ENCODE data around the gene RADIL. TPM values are rescaled to one million over a fixed set of nuclear protein-coding genes. Genes with fewer than 3 reads are reported as not detected.
A peak's percentile ranks its signal among the peaks of the same experiment; 100 is the strongest.

The RADIL gene
- total RNA-seq, 2 donors from 2014 or later = 7.7 to 16.0 TPM

GRCh38 chr7:4856336-4857057 lies 27.0 kb downstream of the RADIL start:
- DNase-seq (ENCODE audit: low spot score) = no peak
- H3K4me1 ChIP-seq = no peaks in the 10 kb centered on the region
- H3K4me3 ChIP-seq = no peak overlapping the region
- H3K9me3 ChIP-seq = peaks cover 0 to 7% of the 10 kb centered on the region in 2 donors
- no peaks in the 10 kb centered on the region for H3K27me3 ChIP-seq
- no peak for TF ChIP-seq CTCF (IDR thresholded peaks at IDR 0.05)
- H3K36me3 ChIP-seq = no peaks in the 10 kb centered on the region
- no peak overlapping the region for H3K27ac ChIP-seq

GRCh38 chr7:4854916-4855315 lies 28.6 kb downstream of the RADIL start:
- DNase-seq (ENCODE audit: low spot score) = no peak
- H3K27ac ChIP-seq = no peak overlapping the region
- no peaks in the 10 kb centered on the region for H3K27me3 ChIP-seq
- no peak for TF ChIP-seq CTCF (IDR thresholded peaks at IDR 0.05)
- no peaks in the 10 kb centered on the region for H3K36me3 ChIP-seq
- no peak overlapping the region for H3K4me3 ChIP-seq
- no peaks in the 10 kb centered on the region for H3K4me1 ChIP-seq
- H3K9me3 ChIP-seq = peaks cover 0 to 15% of the 10 kb centered on the region in 2 donors

- Histone ChIP-seq H3K4me1 (no peaks in the 10 kb centered on the region), H3K27me3 (no peaks in the 10 kb centered on the region), H3K4me3 (no peak overlapping the region), H3K9me3 (peaks cover 0 to 15% of the 10 kb centered on the region in 2 donors), H3K36me3 (no peaks in the 10 kb centered on the region), H3K27ac (no peak overlapping the region)
- no peak for DNase-seq (ENCODE audit: low spot score)
- TF ChIP-seq CTCF (IDR thresholded peaks at IDR 0.05) = no peak
These were observed 31.8 kb downstream of the RADIL start for GRCh38 chr7:4851459-4852422.

- Histone ChIP-seq H3K27me3 (no peaks in the 10 kb centered on the region), H3K36me3 (no peaks in the 10 kb centered on the region), H3K4me3 (no peak overlapping the region), H3K4me1 (no peaks in the 10 kb centered on the region), H3K27ac (no peak overlapping the region), H3K9me3 (peaks cover 0 to 15% of the 10 kb centered on the region in 2 donors)
- no peak for TF ChIP-seq CTCF (IDR thresholded peaks at IDR 0.05)
- DNase-seq (ENCODE audit: low spot score) = no peak
These were observed 33.2 kb downstream of the RADIL start for GRCh38 chr7:4850262-4850795.

DNA sequence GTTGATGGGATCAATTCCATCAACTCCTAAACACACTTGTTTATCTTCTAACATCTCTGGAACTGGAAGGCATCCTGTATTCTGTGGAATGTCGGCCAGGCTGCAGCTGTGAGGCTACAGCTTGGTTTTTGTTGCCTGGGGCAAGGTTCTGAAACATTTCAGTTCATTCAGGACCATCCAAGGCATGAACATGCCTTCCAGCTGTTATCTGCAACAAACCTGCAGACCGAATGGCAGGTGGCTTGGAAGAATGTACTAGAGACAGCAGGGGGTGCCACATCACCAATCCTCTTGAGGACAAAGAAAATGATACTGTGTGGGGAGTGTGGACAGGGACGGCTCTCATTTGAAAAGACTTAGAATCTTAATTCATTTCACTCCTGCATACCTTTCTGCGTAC lies 34.1 kb downstream of the RADIL start:
- Histone ChIP-seq H3K4me3 (no peak overlapping the region), H3K9me3 (peaks cover 0 to 15% of the 10 kb centered on the region in 2 donors), H3K27me3 (no peaks in the 10 kb centered on the region), H3K27ac (no peak overlapping the region), H3K4me1 (no peaks in the 10 kb centered on the region), H3K36me3 (no peaks in the 10 kb centered on the region)
- TF ChIP-seq CTCF (IDR thresholded peaks at IDR 0.05) = peak in 1 of 2 donors; percentile 42
- no peak for DNase-seq (ENCODE audit: low spot score)

Measured in right atrium auricular region (tissue), 2 donors.